HG02678 (cell line): ENCODE data around the gene AMER1.
"Not testable (repeated sequence)": the region's sequence is repeated elsewhere in the genome, so short reads cannot be mapped to it uniquely, and the experiment has no call there.

Experiments used
- ATAC-seq: cut with Tn5 transposase; IDR thresholded peaks from one replicate; pipeline ENCODE4 v1.9.1; 2021; ENCODE audit warnings: mild to moderate bottlenecking, moderate library complexity; ENCODE audit not compliant: unreplicated experiment

Gene AMER1

GRCh38 chrX:64205441-64205734, at the start of gene AMER1:
AMER1 (minus strand) TSS chrX:64205708; CDS start chrX:64193286, 12,422 bp downstream.
- peak; percentile 43 for ATAC-seq

GRCh38 chrX:64230123-64230970, 24.8 kb upstream of the AMER1 start, which contains the start of gene ASB12:
ASB12 (minus strand) TSS chrX:64230607; CDS start chrX:64225650, 4,957 bp downstream.
- no peak for ATAC-seq

- no peak for ATAC-seq
Measured at GRCh38 chrX:64229154-64229553, 23.6 kb upstream of the AMER1 start.

- ATAC-seq = no peak
Measured at GRCh38 chrX:64218023-64218422, 12.5 kb upstream of the AMER1 start.

- ATAC-seq = not testable (repeated sequence)
Measured at GRCh38 chrX:64213989-64214388, 8.5 kb upstream of the AMER1 start.

- ATAC-seq = no peak
Measured at GRCh38 chrX:64206556-64207162, 1.2 kb upstream of the AMER1 start.

- ATAC-seq = peak; percentile 81
Measured at GRCh38 chrX:64205735-64206501, 410 bp upstream of the AMER1 start.

GRCh38 chrX:64204701-64205440, 637 bp downstream of the AMER1 start:
- peak; percentile 15 for ATAC-seq

GRCh38 chrX:64204252-64204651, 1.3 kb downstream of the AMER1 start:
- ATAC-seq = no peak

GRCh38 chrX:64202808-64203325, 2.6 kb downstream of the AMER1 start:
- no peak for ATAC-seq

- peak; percentile 61 for ATAC-seq
Measured at GRCh38 chrX:64198036-64198435, 7.5 kb downstream of the AMER1 start.

GRCh38 chrX:64196606-64197005, 8.9 kb downstream of the AMER1 start:
- ATAC-seq = no peak

GRCh38 chrX:64195862-64196261, 9.6 kb downstream of the AMER1 start:
- ATAC-seq = no peak

- ATAC-seq = no peak
Measured at GRCh38 chrX:64192673-64193072, 12.8 kb downstream of the AMER1 start.

GRCh38 chrX:64192040-64192439, 13.5 kb downstream of the AMER1 start:
- no peak for ATAC-seq

- no peak for ATAC-seq
Measured at GRCh38 chrX:64191281-64192010, 14.1 kb downstream of the AMER1 start.

GRCh38 chrX:64190136-64190740, 15.3 kb downstream of the AMER1 start:
- ATAC-seq = no peak

- ATAC-seq = no peak
Measured at GRCh38 chrX:64188901-64189300, 16.6 kb downstream of the AMER1 start.

- ATAC-seq = no peak
Measured at GRCh38 chrX:64187762-64188150, 17.8 kb downstream of the AMER1 start.
